Adrenal gland (tissue), 5 donors: ENCODE measurements around the gene RBM17.

ENCODE experiments used
- CTCF ChIP-seq, 6 experiments: fragments of 450-650 bp in 4 of 6; fragments of 200-600 bp in 2 of 6; sonication (generic) in 1 of 6; IDR thresholded peaks; 1 replicate in 5 of 6; 2 replicates in 1 of 6; pipeline versions ENCODE4 v1.5.1 to v1.8.0; 2016 to 2021; ENCODE audit warnings: antibody characterized with exemption in 6 of 6, mild to moderate bottlenecking in 2 of 6, moderate library complexity in 1 of 6
- POLR2A ChIP-seq, 2 donors: fragments of 450-650 bp; IDR thresholded peaks; one replicate each; pipeline ENCODE4 v1.6.1; 2017; ENCODE audit warnings: antibody characterized with exemption in 2 of 2, mild to moderate bottlenecking in 2 of 2, moderate library complexity in 1 of 2
- donor health status: DM: no; HTN: no; CAD: no.

GRCh38 chr10:6121146-6121545, 32.3 kb downstream of the RBM17 start:
- TF ChIP-seq CTCF (IDR thresholded peaks at IDR 0.05) (no peak), POLR2A (IDR thresholded peaks at IDR 0.05) (no peak)
